Spinal cord (tissue), 10 donors: ENCODE results near the gene TGFB1. TPM values are rescaled to one million over a fixed set of nuclear protein-coding genes. Genes with fewer than 3 reads are reported as not detected.
"Not testable (repeated sequence)": the region's sequence is repeated elsewhere in the genome, so short reads cannot be mapped to it uniquely, and the experiment has no call there.

Experiments
- DNase-seq, 6 donors: peaks; one replicate each; pipeline versions ENCODE4 v3.0.0 to v3.0.0-alpha.2; 2013 to 2015; ENCODE audit warnings: low spot score in 6 of 6, low read depth in 4 of 6
- H3K27ac ChIP-seq: one replicate; pipeline ENCODE4 v1.5.1; 2013; ENCODE audit warnings: low read depth, low read length, control low read depth
- H3K27me3 ChIP-seq: one replicate; pipeline ENCODE4 v1.6.1; 2013; ENCODE audit warnings: low read length; ENCODE audit not compliant: control insufficient read depth, insufficient read depth
- H3K36me3 ChIP-seq: one replicate; pipeline ENCODE4 v1.6.1; 2013; ENCODE audit warnings: low read length; ENCODE audit not compliant: control insufficient read depth, insufficient read depth
- H3K4me1 ChIP-seq: one replicate; pipeline ENCODE4 v1.6.1; 2013; ENCODE audit warnings: low read length; ENCODE audit not compliant: control insufficient read depth, insufficient read depth
- H3K4me3 ChIP-seq: one replicate; pipeline ENCODE4 v1.5.1; 2013; ENCODE audit warnings: low read depth, low read length, control low read depth
- H3K9me3 ChIP-seq: one replicate; pipeline ENCODE4 v1.6.1; 2013; ENCODE audit warnings: low read length; ENCODE audit not compliant: control insufficient read depth, insufficient read depth
- WGBS: methylation state at CpG from one replicate; pipeline ENCODE4 v1.1.5; 2013; ENCODE audit warnings: missing lambda C conversion rate; ENCODE audit not compliant: insufficient coverage; 5-methylcytosine and 5-hydroxymethylcytosine counted together
- polyA plus RNA-seq, 2 donors: library from polyadenylated mRNA; unstranded; fragments of 120-200 nt; gene quantifications; one replicate each; pipeline ENCODE4 v1.2.1, GENCODE V29; 2013; ENCODE audit not compliant: insufficient read length in 2 of 2
- total RNA-seq, 2 donors: library from RNA; depleted of rRNA in 1 of 2; stranded (reverse); fragments of 120-200 nt in 1 of 2; fragments of >200 nt in 1 of 2; gene quantifications; one replicate each; pipeline versions ENCODE4 v1.2.3 to v1.2.4, GENCODE V29; 2013 to 2014
- donor health status: healthy.

The TGFB1 gene
- total and polyA plus RNA-seq, 4 donors, result 6.6 to 31.5 (median 18.8) TPM

DNA sequence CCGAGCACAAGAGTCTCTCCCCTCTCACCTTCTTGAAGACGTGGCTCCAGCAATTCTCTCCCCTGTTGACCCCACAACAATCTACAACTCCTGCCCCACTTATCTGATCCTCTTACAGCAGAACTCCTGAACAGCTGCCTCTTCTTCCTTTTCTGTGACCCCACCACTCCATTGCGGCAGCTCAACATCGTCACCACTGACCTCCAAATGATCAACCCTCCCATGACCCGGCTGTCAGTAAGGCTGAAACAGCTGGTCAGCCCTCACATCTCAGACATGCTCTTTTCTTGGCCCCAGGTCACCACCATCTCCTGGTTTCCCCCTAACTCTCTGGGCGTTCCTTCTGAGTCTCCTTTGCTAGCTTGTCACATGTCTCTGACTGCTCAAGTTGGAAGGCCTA is 41.6 kb upstream of the TGFB1 start:
- no peaks in the 10 kb centered on the region for H3K27me3 ChIP-seq
- WGBS, result 81% methylated on average over 6 of the region's 6 CpGs
- H3K4me1 ChIP-seq, result peaks cover 16% of the 10 kb centered on the region
- no peak overlapping the region for H3K4me3 ChIP-seq
- no peak overlapping the region for H3K27ac ChIP-seq
- DNase-seq, result no peak
- H3K36me3 ChIP-seq, result peaks cover 30% of the 10 kb centered on the region
- H3K9me3 ChIP-seq, result no peaks in the 10 kb centered on the region

DNA sequence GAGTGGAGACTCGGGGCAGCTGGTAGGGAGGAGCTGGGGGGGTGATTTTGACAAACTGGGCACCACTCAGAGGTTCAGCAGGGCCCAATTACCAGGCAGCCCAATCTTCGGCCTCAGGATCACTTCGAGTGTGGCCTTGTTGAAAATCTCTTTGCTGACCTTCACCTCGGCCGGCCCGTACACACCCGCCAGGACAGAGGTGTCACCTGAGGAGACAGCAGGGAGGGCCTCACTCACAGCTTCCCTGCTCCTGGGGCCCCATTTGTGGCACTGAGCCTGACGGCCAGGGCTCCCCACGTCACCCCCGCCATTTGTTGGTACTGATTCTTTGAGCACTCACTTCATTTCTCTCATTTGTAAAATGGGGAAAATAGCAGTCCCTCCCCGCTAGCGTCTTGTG is 39.1 kb upstream of the TGFB1 start:
- 90% methylated on average over 11 of the region's 12 CpGs for WGBS
- no peaks in the 10 kb centered on the region for H3K27me3 ChIP-seq
- H3K27ac ChIP-seq, result no peak overlapping the region
- H3K4me3 ChIP-seq, result no peak overlapping the region
- no peak for DNase-seq
- peaks cover 7% of the 10 kb centered on the region for H3K4me1 ChIP-seq
- H3K36me3 ChIP-seq, result peaks cover 51% of the 10 kb centered on the region
- no peaks in the 10 kb centered on the region for H3K9me3 ChIP-seq

GRCh38 chr19:41391618-41392017 is 37.9 kb upstream of the TGFB1 start:
- Histone ChIP-seq H3K4me3 (no peak overlapping the region), H3K27me3 (no peaks in the 10 kb centered on the region), H3K36me3 (peaks cover 61% of the 10 kb centered on the region), H3K4me1 (peaks cover 7% of the 10 kb centered on the region), H3K9me3 (no peaks in the 10 kb centered on the region), H3K27ac (no peak overlapping the region)
- 94% methylated on average over 10 of the region's 11 CpGs for WGBS
- DNase-seq, result no peak

DNA sequence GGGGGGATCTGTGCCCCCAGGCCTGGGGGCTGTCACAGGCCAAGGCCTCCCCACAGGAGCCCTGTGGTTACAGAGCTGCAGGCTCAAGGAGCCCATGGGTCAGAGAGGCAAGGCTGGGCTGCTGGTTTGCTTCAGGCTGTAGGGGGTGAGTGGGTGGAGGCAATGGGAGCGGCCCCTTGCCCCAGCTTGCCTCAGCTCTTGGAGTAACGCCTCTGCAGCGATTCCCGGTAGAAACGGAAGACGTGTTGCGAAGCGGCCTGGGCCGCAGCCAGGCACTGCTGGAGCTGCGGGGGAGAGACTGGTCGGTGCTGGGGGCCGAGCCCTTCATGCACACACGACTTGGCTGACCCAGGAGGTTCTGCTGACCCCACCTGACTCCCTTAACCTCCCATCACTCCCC is 32.7 kb upstream of the TGFB1 start:
- Histone ChIP-seq H3K27me3 (no peaks in the 10 kb centered on the region), H3K27ac (no peak overlapping the region), H3K4me1 (no peaks in the 10 kb centered on the region), H3K4me3 (no peak overlapping the region), H3K36me3 (peaks cover 85% of the 10 kb centered on the region), H3K9me3 (no peaks in the 10 kb centered on the region)
- WGBS, result 94% methylated on average over 10 of the region's 13 CpGs
- no peak for DNase-seq

GRCh38 chr19:41384351-41384750 is 30.6 kb upstream of the TGFB1 start:
- Histone ChIP-seq H3K4me3 (no peak overlapping the region), H3K27me3 (no peaks in the 10 kb centered on the region), H3K9me3 (no peaks in the 10 kb centered on the region), H3K4me1 (no peaks in the 10 kb centered on the region), H3K36me3 (peaks cover 64% of the 10 kb centered on the region), H3K27ac (no peak overlapping the region)
- no peak for DNase-seq
- no CpG with 5 or more reads among the region's 5 CpGs for WGBS

- H3K4me1 ChIP-seq, result peaks cover 14% of the 10 kb centered on the region
- H3K4me3 ChIP-seq, H3K9me3 ChIP-seq, H3K27ac ChIP-seq, H3K27me3 ChIP-seq, DNase-seq: not testable (repeated sequence)
- peaks cover 50% of the 10 kb centered on the region for H3K36me3 ChIP-seq
- 95% methylated on average over 7 of the region's 8 CpGs for WGBS
Observed at GRCh38 chr19:41381536-41381935, 27.8 kb upstream of the TGFB1 start.

- no peaks in the 10 kb centered on the region for H3K9me3 ChIP-seq
- H3K4me1 ChIP-seq, result peaks cover 41% of the 10 kb centered on the region
- DNase-seq, result peak in 1 of 6 donors; percentile 9
- WGBS, result 27% methylated on average over 9 of the region's 9 CpGs
- H3K27ac ChIP-seq, result no peak overlapping the region
- H3K4me3 ChIP-seq, result no peak overlapping the region
- H3K36me3 ChIP-seq, result peaks cover 22% of the 10 kb centered on the region
- no peaks in the 10 kb centered on the region for H3K27me3 ChIP-seq
Observed at GRCh38 chr19:41377977-41378709, 24.4 kb upstream of the TGFB1 start.

DNA sequence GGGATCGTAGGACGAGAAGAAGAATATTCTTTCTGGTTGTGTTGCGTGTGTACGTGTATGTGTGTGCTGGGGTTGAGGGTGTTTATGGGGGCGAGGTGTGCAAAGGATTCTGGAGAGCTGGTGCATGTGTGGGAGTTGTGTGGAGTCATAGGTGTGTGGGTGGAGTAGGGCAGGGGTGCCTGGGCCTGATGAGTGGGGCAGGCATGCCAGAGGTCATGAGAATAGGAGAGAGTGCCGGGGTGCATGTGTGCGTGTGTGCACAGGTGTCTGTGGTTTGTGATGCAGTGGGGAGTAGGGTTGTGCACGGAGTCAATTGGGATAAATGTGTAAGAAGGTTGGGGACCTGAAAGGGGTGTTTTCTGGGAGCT is 23.3 kb upstream of the TGFB1 start:
- Histone ChIP-seq H3K9me3 (no peaks in the 10 kb centered on the region), H3K36me3 (peaks cover 13% of the 10 kb centered on the region), H3K4me3 (peak overlapping the region; percentile 35), H3K27me3 (no peaks in the 10 kb centered on the region), H3K27ac (no peak overlapping the region), H3K4me1 (peaks cover 41% of the 10 kb centered on the region)
- 46% methylated on average over 8 of the region's 8 CpGs for WGBS
- no peak for DNase-seq

- DNase-seq, result peak in 2 of 6 donors; percentile 68 to 75
- H3K4me1 ChIP-seq, result peaks cover 41% of the 10 kb centered on the region
- H3K9me3 ChIP-seq, result no peaks in the 10 kb centered on the region
- 1% methylated on average over 43 of the region's 47 CpGs for WGBS
- peak within 1 kb of the TSS; percentile 35 for H3K4me3 ChIP-seq
- H3K36me3 ChIP-seq, result peaks cover 8% of the 10 kb centered on the region
- H3K27ac ChIP-seq, result no peak within 1 kb of the TSS
- no peaks in the 10 kb centered on the region for H3K27me3 ChIP-seq
Observed at GRCh38 chr19:41376241-41376997, 22.7 kb upstream of the TGFB1 start, which contains the start of gene TMEM91. Gene TMEM91, plus strand, starts transcription at chr19:41376533. Its CDS starts 1,777 bp downstream, at chr19:41378310.
